NCI-H2081 (cell line): ENCODE measurements around the gene PLCH1.

Experiments
- DNase-seq, 2 experiments: peaks; one replicate each; lab custom pipeline; 2025; lab: John Stamatoyannopoulos, UW

Gene PLCH1

DNA sequence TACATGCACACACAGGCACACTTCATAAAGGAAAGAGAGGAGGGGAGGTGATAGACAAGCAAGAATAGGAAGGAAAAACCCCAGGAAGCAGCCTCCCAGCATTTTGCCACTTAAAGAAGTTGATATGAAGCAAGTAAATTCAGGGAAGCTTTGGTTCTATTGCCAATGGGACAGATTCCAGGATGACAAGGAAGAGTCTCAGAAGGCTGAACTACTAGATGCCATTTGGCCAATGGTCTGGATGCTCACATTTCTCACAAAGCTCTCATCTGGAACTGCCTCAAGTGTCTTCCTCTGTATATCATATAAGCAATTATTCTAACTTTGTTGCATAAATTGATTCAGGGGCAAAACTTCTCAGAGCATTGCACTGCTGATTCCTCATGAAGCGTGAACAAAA, 372.6 kb downstream of the PLCH1 start:
- no peak for DNase-seq

DNA sequence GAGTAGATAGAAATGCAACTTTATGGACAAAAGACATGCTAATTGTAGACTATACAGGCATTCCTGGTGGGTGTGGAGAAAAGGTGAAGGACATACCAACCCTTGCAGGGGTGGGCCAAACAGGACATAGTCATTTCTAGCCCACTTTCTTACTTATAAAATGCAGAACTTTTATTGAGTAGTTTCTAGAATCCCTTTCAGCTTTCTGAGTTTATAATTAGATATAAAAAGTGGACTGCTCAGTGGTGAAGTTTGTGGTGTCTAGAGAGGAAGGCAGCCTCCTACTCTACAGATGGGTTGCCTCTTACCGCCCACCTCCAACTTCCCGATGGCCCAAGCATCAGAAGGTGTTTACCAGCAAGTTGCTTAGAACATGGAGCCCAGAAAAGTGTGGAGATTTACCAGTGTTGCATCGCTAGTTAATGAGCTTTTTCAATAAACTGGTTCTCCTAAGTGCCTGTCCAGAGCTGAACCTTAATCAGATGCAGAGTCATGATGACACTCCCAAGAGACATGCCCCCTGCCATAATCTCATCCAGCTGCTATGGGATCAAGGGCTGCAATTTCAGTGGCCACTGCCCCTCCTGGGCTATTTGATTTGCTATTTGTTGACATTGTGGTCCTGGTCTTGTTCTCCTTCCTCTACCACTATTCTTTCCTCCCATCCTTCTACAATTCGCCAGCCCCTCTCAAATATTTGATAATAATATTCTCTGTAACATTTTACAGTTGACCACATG, 373.9 kb downstream of the PLCH1 start:
- no peak for DNase-seq

DNA sequence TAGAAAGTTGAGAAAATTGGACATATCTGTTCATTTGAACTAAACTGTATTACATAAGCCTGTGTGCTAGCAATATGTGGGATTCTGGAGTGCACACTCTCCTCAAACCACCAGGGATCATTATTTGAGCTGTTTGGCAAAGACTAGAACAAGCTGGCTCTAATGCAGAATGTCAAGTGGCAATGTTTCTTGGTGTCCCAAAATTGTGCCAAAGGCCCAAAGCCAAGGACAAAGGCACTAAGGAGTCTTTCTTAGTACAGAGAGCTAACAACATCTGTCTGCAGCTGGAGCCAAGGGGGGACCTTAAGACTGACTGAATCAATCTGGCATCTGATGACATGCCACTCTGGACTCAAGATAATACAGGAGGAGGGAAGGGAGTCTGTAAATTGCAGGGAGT, 374.7 kb downstream of the PLCH1 start:
- no peak for DNase-seq

DNA sequence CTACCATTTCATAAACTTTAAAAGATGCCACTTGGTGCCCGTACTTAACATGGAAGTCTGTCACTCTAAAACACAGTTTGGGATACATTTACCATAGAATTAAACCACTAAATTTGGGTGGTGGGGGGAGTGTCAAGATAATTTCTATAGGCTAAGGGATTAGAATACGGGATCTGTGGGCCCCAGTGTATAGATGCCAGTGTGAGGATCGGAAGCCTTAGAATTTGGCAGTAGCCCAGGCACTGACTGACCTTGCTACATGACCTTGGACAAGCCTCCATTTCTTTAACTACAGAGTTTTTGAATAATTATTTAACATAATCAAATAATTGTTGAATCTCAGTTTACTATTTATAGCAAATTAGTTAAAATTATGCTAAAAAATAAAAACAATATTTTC, 375.1 kb downstream of the PLCH1 start:
- no peak for DNase-seq

DNA sequence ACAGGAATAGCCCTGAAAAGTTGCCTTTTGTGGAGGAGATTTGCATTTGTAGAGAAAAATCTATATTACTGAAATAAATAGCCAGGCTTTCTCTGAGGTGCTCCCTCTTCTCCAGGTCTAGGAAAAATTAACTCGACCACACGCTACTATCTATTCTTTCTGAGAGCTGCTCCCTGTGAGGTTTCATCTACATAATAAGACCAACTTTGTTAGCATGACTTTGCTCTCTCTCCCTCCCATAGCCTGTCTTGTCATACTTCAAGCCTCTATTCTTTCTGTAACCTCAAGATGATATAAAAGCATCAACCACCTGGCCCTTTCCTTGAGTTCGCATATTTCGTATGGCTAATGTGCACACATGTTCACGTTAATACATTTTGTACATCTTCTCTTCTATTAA, 375.6 kb downstream of the PLCH1 start:
- no peak for DNase-seq

GRCh38 chr3:155368786-155369185, 376.1 kb downstream of the PLCH1 start:
- no peak for DNase-seq

GRCh38 chr3:155367506-155367905, 377.4 kb downstream of the PLCH1 start:
- no peak for DNase-seq

DNA sequence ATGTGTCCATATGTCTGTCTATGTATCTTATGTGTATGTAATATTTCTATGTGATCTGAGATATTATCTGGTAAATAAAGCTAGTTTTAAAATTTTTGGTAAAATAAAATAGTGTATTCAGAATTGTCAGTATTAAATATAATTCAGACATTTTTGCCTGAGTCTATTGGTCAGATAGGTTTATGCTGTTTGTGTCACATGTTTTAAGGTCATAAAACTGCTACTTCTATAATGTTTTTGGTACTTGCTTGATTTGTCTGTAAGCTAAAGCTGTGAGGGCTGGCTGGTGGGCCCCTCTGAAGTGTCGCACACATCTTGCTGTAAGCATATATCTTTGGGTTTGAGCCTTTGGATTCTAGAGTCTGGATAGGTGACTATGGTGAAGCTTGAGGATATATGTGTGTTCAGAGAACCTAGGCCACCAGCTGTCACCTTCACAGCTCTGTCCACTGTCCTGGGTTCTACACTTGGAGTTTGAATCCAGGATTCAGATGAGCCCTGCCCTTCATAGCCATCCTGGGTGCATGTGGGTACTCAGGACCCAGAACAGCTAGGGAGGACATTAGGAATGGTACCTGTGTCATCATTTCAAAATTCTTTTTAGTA, 379.6 kb downstream of the PLCH1 start:
- no peak for DNase-seq

DNA sequence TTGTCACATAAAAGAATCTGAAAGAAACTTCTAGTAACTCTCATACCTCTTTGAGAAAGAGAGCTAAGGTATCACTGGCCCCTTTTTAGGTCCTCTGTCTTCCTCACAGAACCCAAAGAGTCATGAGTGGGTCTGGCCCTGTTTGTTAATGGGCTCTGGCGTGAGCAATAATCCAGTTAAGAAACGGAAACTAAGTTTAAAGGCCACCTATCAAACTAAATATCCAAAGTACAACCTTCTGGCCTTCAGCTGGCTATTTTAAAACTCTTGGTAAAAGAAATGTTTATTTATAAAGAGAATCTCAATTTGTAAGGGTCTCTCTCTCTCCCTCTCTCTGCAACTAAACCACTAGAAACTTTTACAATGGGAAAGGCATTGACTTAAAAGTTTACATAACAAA, 380.4 kb downstream of the PLCH1 start:
- no peak for DNase-seq

GRCh38 chr3:155363690-155364070, 381.2 kb downstream of the PLCH1 start:
- DNase-seq: no peak

- DNase-seq: no peak
Measured at GRCh38 chr3:155362808-155363689, 381.8 kb downstream of the PLCH1 start.

DNA sequence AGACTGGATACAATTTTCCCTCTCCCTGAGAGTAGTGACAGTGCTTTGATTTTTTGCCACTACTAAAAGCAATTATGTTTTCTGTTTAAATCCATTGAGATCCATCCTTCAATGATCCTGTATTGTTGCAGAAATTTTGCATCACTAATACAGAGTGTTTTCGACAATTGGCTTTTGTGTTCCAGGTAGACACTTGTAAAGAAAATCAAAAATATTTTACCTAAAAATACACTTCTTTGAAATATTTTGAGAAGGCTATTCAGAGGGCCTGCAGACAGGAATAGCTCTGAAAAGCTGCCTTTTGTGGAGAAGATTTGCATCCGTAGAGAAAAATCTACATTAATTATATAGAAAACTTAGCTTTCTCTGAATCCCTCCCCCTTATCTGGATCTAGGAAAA, 384.6 kb downstream of the PLCH1 start:
- no peak for DNase-seq

- no peak for DNase-seq
Measured at GRCh38 chr3:155356594-155357370, 388.1 kb downstream of the PLCH1 start.

DNA sequence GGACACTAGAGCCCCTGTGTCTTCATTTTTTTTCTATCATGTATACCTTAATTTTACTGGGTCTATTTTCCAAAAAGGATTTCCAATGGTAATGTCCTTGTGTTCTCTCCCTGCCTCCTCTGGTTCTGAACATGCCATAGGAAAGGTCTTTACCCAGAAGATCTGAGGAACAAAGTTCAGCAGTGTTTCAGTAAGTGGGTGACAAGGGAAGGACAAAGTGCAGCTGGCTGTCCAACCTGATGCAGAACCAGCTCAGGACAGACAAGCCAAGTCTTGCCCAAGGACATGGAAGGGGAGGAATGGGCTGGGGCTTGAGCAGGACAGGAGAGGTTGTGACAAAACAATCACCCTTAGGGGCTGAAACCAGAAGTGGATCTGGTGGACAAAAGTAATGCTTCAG, 390.2 kb downstream of the PLCH1 start:
- DNase-seq: no peak

- peak; percentile 60 to 67 for DNase-seq
Measured at GRCh38 chr3:155352900-155353490, 391.9 kb downstream of the PLCH1 start.

DNA sequence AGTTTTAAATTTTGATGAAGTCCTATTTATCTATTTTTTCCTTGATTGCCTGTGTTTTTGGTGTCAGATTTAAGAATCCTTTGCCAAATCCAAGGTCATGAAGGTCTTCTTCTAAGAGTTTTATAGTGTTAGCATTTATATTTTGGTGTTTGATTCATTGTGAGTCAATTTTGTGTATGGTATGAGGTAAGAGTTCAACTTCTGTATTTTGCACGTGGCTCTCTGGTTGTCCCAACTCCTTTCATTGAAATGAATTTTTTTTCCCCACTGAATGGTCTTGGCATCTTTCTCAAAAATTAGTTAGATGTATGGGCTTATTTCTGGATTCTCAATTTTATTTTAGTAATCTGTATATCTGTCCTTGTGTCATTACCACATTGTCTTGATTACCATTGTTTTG, 394.3 kb downstream of the PLCH1 start:
- DNase-seq: no peak

DNA sequence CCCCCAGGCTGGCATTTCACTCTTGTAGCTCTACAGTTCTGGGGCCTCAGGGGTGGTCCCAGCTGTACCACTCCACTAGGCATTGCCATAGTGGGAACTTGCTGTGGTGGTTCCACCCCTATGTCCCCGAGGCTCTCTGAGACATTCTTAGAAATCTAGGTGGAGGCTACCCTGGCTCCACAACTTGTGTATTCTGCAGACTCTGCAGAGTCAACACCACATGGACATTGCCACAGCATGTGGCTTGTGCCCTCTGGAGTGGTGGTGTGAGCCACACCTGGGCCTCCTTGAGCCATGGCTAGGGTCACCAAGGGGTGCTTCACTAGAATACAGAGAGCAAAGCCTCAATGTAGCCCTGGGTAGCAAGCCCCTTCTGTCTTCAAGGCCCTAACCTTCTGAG, 397.0 kb downstream of the PLCH1 start:
- DNase-seq: no peak

GRCh38 chr3:155342344-155342743, 402.5 kb downstream of the PLCH1 start:
- no peak for DNase-seq

- no peak for DNase-seq
Measured at GRCh38 chr3:155339052-155339451, 405.8 kb downstream of the PLCH1 start.

GRCh38 chr3:155335724-155336354, 409.0 kb downstream of the PLCH1 start:
- no peak for DNase-seq
